Neural cell (in vitro differentiated cells): ENCODE measurements around the gene TSGA10. TPM values are rescaled to one million over a fixed set of nuclear protein-coding genes. Genes with fewer than 3 reads are reported as not detected.

Source experiments
- H2AFZ ChIP-seq: fragments of 200-600, 300-800 bp; sonication (generic), shearing (Covaris generic); 2 replicates; pipeline ENCODE4 v1.6.0; 2014; ENCODE audit warnings: low read depth, mild to moderate bottlenecking, antibody characterized with exemption, low read length, moderate library complexity
- H3F3A ChIP-seq: fragments of 200-600 bp; shearing (Covaris generic); 2 replicates; pipeline ENCODE4 v1.6.1; 2016; ENCODE audit warnings: mild to moderate bottlenecking, moderate library complexity, mixed read lengths, antibody characterized with exemption, low read length; ENCODE audit not compliant: insufficient read depth, poor library complexity, severe bottlenecking
- H3K27ac ChIP-seq: fragments of 200-600, 300-800 bp; sonication (generic), shearing (Covaris generic); 2 replicates; pipeline ENCODE4 v1.5.1; 2014; ENCODE audit warnings: mild to moderate bottlenecking, low read length, moderate library complexity
- H3K27me3 ChIP-seq: fragments of 300-800, 200-600 bp; sonication (generic), shearing (Covaris generic); 2 replicates; pipeline ENCODE4 v1.6.0; 2014; ENCODE audit warnings: mild to moderate bottlenecking, low read depth, low read length, moderate library complexity; ENCODE audit not compliant: insufficient read depth
- H3K36me3 ChIP-seq: fragments of 300-800, 200-600 bp; sonication (generic), shearing (Covaris generic); 2 replicates; pipeline ENCODE4 v1.5.1; 2014; ENCODE audit warnings: mild to moderate bottlenecking, antibody characterized with exemption, low read length, moderate library complexity; ENCODE audit not compliant: insufficient read depth
- H3K4me2 ChIP-seq: fragments of 300-800, 200-600 bp; sonication (generic), shearing (Covaris generic); 2 replicates; pipeline ENCODE4 v1.6.0; 2014; ENCODE audit warnings: mild to moderate bottlenecking, low read length
- H3K4me3 ChIP-seq: fragments of 300-800, 200-600 bp; sonication (generic), shearing (Covaris generic); 2 replicates; pipeline ENCODE4 v1.5.1; 2014; ENCODE audit warnings: mild to moderate bottlenecking, low read length, moderate library complexity
- H3K79me2 ChIP-seq: fragments of 200-600 bp; shearing (Covaris generic); replicated peaks from 2 replicates; pipeline ENCODE4 v1.6.0; 2014; ENCODE audit warnings: mild to moderate bottlenecking, low read length, moderate library complexity; ENCODE audit not compliant: insufficient read depth
- H3K9ac ChIP-seq: fragments of 300-800, 200-600 bp; sonication (generic), shearing (Covaris generic); 2 replicates; pipeline ENCODE4 v1.6.1; 2016; ENCODE audit warnings: mild to moderate bottlenecking, low read length, mixed read lengths
- H3K9me2 ChIP-seq: fragments of 200-600 bp; shearing (Covaris generic); 2 replicates; pipeline ENCODE4 v1.6.1; 2016; ENCODE audit warnings: mild to moderate bottlenecking, low read length, mixed read lengths; ENCODE audit not compliant: insufficient read depth
- H3K9me3 ChIP-seq: fragments of 200-600, 300-800 bp; sonication (generic), shearing (Covaris generic); 2 replicates; pipeline ENCODE4 v1.6.1; 2016; ENCODE audit warnings: mild to moderate bottlenecking, mixed run types, low read length, moderate library complexity, mixed read lengths
- H4K20me1 ChIP-seq: fragments of 200-600 bp; shearing (Covaris generic); 2 replicates; pipeline ENCODE4 v1.6.1; 2016; ENCODE audit warnings: mild to moderate bottlenecking, mixed run types; ENCODE audit not compliant: insufficient read depth
- POLR2AphosphoS5 ChIP-seq: IDR thresholded peaks from 2 replicates; pipeline ENCODE4 v1.6.1; 2012
- RAD21 ChIP-seq: fragments of 450-650 bp; conservative IDR thresholded peaks from 2 replicates; pipeline ENCODE4 v1.6.1; 2014; ENCODE audit warnings: antibody characterized with exemption, mild to moderate bottlenecking, moderate library complexity
- polyA plus RNA-seq: library from polyadenylated mRNA; depleted of rRNA; stranded (reverse); fragments of >200 nt; gene quantifications from 2 replicates; pipeline ENCODE4 v1.2.3, GENCODE V29; 2014
- TF ChIP-seq, protein P1 (sequence below): IDR thresholded peaks from 2 replicates; pipeline ENCODE4 v1.6.1; 2012; ENCODE audit warnings: borderline replicate concordance

The TSGA10 gene
- polyA plus RNA-seq, 1 donor from 2014 or later = 8.0 TPM

DNA sequence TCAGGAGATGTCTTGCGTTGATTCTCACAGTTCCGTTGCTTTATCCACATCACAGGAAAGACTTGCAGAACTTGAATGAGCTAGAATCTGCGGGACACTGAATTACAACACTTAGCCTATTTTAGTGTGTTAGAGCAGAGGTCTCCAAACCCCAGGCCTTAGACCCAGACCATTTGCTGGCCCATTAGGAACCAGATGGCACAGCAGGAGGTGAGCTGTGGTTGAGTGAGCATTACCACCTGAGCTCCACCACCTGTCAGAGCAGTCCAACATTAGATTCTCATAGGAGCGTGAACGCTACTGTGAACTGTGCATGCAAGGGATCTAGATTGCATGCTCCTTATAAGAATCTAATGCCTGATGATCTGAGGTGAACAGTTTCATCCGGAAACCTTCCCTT, 30.1 kb upstream of the TSGA10 start:
- TF ChIP-seq POLR2AphosphoS5 = no peak
- no peaks in the 10 kb centered on the region for H3F3A ChIP-seq
- H3K27ac ChIP-seq = no peak overlapping the region
- no peaks in the 10 kb centered on the region for H3K27me3 ChIP-seq
- H3K4me3 ChIP-seq = no peak overlapping the region
- no peaks in the 10 kb centered on the region for H3K36me3 ChIP-seq
- H3K4me2 ChIP-seq = no peak overlapping the region
- H3K9ac ChIP-seq = no peak overlapping the region
- H3K9me2 ChIP-seq = no peaks in the 10 kb centered on the region
- H3K79me2 ChIP-seq = peaks cover 50% of the 10 kb centered on the region
- H4K20me1 ChIP-seq = no peaks in the 10 kb centered on the region
- H2AFZ ChIP-seq = no peak overlapping the region
- H3K9me3 ChIP-seq = no peaks in the 10 kb centered on the region

DNA sequence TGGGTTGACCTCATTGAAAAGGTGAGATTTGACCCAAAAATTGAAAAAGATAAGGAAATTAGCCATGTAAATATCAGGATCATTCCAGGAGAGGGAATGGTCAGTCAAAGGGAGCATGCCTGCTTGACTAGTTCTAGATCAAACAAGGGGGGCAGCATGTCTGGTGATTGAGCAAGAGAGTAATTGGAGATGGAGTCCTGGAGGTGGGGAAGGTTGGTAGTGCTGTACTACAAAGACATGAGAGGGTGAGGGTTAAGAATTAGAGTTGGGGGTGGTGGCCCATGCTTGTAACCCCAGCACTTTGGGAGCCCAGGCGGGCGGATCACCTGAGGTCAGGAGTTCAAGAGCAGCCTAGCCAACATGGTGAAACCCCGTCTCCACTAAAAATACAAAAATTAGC, 28.3 kb upstream of the TSGA10 start:
- no peak overlapping the region for H3K27ac ChIP-seq
- H3K4me3 ChIP-seq = peak overlapping the region; percentile 10
- peaks cover 53% of the 10 kb centered on the region for H3K79me2 ChIP-seq
- H3K9me2 ChIP-seq = no peaks in the 10 kb centered on the region
- H3K27me3 ChIP-seq = no peaks in the 10 kb centered on the region
- H3K9me3 ChIP-seq = no peaks in the 10 kb centered on the region
- no peak overlapping the region for H3K4me2 ChIP-seq
- H4K20me1 ChIP-seq = no peaks in the 10 kb centered on the region
- H3K36me3 ChIP-seq = no peaks in the 10 kb centered on the region
- H3K9ac ChIP-seq = no peak overlapping the region
- TF ChIP-seq RAD21 = no peak
- TF ChIP-seq, protein P1, sequence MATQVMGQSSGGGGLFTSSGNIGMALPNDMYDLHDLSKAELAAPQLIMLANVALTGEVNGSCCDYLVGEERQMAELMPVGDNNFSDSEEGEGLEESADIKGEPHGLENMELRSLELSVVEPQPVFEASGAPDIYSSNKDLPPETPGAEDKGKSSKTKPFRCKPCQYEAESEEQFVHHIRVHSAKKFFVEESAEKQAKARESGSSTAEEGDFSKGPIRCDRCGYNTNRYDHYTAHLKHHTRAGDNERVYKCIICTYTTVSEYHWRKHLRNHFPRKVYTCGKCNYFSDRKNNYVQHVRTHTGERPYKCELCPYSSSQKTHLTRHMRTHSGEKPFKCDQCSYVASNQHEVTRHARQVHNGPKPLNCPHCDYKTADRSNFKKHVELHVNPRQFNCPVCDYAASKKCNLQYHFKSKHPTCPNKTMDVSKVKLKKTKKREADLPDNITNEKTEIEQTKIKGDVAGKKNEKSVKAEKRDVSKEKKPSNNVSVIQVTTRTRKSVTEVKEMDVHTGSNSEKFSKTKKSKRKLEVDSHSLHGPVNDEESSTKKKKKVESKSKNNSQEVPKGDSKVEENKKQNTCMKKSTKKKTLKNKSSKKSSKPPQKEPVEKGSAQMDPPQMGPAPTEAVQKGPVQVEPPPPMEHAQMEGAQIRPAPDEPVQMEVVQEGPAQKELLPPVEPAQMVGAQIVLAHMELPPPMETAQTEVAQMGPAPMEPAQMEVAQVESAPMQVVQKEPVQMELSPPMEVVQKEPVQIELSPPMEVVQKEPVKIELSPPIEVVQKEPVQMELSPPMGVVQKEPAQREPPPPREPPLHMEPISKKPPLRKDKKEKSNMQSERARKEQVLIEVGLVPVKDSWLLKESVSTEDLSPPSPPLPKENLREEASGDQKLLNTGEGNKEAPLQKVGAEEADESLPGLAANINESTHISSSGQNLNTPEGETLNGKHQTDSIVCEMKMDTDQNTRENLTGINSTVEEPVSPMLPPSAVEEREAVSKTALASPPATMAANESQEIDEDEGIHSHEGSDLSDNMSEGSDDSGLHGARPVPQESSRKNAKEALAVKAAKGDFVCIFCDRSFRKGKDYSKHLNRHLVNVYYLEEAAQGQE = no peak
- no peaks in the 10 kb centered on the region for H3F3A ChIP-seq
- no peak overlapping the region for H2AFZ ChIP-seq

DNA sequence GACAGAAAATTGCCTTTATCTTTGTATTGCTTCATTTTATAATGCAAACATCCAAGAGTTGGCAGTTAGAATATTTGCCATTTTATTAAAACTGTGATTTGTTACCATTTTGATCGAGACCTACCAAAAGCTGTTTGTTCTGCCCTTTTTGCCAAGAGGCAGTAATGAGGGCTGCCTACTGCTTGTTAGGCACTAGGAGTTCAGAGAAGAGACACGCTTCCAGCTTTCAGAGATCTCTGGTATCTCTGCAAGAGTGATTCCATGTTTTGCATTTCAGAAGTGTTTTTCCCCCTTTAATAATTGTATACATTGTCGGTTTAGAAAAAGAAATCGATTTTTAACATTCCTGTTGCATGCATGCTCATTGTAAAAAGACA, 26.9 kb upstream of the TSGA10 start:
- peak overlapping the region; percentile 53 for H2AFZ ChIP-seq
- no peaks in the 10 kb centered on the region for H3F3A ChIP-seq
- no peaks in the 10 kb centered on the region for H3K9me3 ChIP-seq
- H3K79me2 ChIP-seq = peaks cover 53% of the 10 kb centered on the region
- H3K9me2 ChIP-seq = no peaks in the 10 kb centered on the region
- H3K27me3 ChIP-seq = no peaks in the 10 kb centered on the region
- peak overlapping the region; percentile 98 for H3K4me2 ChIP-seq
- H3K27ac ChIP-seq = peak overlapping the region; percentile 82
- TF ChIP-seq, protein P1 = no peak
- H3K4me3 ChIP-seq = peak overlapping the region; percentile 87
- no peaks in the 10 kb centered on the region for H4K20me1 ChIP-seq
- no peaks in the 10 kb centered on the region for H3K36me3 ChIP-seq
- peak overlapping the region; percentile 77 for H3K9ac ChIP-seq
